Measurements from ENCODE around the gene SNX25. TPM values are rescaled to one million over a fixed set of nuclear protein-coding genes. Genes with fewer than 3 reads are reported as not detected.

SNX25 gene
- total RNA-seq, 1 experiment from 2014 or later = 8.4 TPM

DNA sequence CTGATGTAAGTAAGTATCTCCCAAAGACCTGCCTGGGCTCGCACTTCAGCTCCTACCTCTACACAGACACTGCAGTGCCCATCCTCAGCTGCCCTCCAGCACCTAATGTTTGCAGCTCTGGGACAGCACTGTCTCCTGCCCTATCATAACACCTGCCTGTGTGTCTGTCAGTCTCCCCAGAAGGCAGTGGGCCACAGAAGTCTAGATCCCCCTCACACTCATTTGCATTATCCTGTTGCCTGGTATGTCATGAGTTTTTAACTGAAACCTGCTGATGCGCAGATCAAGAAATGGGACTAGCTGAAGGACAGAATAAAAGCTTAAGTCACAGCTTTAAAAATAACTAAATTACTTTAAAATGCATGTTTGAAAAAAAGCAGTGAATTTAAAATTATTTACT, 143.3 kb downstream of the SNX25 start:
- TF ChIP-seq EZH2phosphoT487 (IDR thresholded peaks at IDR 0.05; ENCODE audit: borderline replicate concordance, low read length) (no peak), EZH2 (IDR thresholded peaks at IDR 0.05; ENCODE audit: low read length, unreplicated experiment) (no peak)
- TF ChIP-seq, protein P1, sequence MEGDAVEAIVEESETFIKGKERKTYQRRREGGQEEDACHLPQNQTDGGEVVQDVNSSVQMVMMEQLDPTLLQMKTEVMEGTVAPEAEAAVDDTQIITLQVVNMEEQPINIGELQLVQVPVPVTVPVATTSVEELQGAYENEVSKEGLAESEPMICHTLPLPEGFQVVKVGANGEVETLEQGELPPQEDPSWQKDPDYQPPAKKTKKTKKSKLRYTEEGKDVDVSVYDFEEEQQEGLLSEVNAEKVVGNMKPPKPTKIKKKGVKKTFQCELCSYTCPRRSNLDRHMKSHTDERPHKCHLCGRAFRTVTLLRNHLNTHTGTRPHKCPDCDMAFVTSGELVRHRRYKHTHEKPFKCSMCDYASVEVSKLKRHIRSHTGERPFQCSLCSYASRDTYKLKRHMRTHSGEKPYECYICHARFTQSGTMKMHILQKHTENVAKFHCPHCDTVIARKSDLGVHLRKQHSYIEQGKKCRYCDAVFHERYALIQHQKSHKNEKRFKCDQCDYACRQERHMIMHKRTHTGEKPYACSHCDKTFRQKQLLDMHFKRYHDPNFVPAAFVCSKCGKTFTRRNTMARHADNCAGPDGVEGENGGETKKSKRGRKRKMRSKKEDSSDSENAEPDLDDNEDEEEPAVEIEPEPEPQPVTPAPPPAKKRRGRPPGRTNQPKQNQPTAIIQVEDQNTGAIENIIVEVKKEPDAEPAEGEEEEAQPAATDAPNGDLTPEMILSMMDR (conservative IDR thresholded peaks at IDR 0.05; ENCODE audit: low read depth, low read length) = no peak
- ChIA-PET CTCF (no interaction called here), POLR2A (ENCODE audit: unreplicated experiment) (no interaction called here)
- Histone ChIP-seq H3K79me2 (ENCODE audit: low read length) (no peaks in the 10 kb centered on the region), H3K4me2 (ENCODE audit: low read length) (no peak overlapping the region), H3K27ac (ENCODE audit: low read length) (no peak overlapping the region), H3K9ac (ENCODE audit: low read length) (no peak overlapping the region), H3K27me3 (ENCODE audit: low read length) (no peaks in the 10 kb centered on the region), H4K20me1 (ENCODE audit: low read length) (no peaks in the 10 kb centered on the region), H2AFZ (ENCODE audit: low read length) (no peak overlapping the region), H3K36me3 (ENCODE audit: low read depth, low read length) (no peaks in the 10 kb centered on the region), H3K9me2 (replicated peaks; ENCODE audit: low read length) (no peaks in the 10 kb centered on the region), H3K9me3 (ENCODE audit: low read length) (no peaks in the 10 kb centered on the region), H3K4me3 (ENCODE audit: low read length) (no peak overlapping the region), H3K4me1 (ENCODE audit: insufficient read depth, low read length) (no peaks in the 10 kb centered on the region), H3F3A (ENCODE audit: low read length, unreplicated experiment) (no peaks in the 10 kb centered on the region)
- DNase-seq (no peak), ATAC-seq (no peak)
- no TSS peak for BruUV-seq (replicated peaks)
- intact Hi-C loops (cut with micrococcal nuclease) = no loop called here

DNA sequence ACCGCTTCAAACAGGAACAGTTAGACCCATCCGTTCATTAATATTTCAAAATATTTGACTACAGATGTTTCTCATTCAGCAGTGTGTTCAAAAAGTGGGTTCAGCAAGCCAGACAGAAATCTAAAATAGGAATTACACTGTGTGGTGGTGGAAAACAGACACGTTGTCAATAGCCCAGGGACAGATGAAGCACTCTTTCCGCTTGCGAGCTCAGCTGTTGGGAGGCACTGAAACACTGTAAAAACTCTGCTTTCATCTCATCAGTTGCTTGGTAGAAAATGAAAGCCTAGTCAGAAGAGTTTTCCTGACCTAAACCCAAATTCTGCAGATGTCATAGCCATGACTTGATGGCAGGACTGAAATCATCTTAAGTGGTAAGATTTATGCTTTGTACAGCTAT, 147.8 kb downstream of the SNX25 start:
- H3K4me1 ChIP-seq (ENCODE audit: insufficient read depth, low read length) = peaks cover 22% of the 10 kb centered on the region
- intact Hi-C loops (cut with micrococcal nuclease) = no loop called here
- no peak overlapping the region for H3K4me3 ChIP-seq (ENCODE audit: low read length)
- H3K9ac ChIP-seq (ENCODE audit: low read length) = no peak overlapping the region
- no peaks in the 10 kb centered on the region for H3K27me3 ChIP-seq (ENCODE audit: low read length)
- no peaks in the 10 kb centered on the region for H3K9me3 ChIP-seq (ENCODE audit: low read length)
- H3K36me3 ChIP-seq (ENCODE audit: low read depth, low read length) = no peaks in the 10 kb centered on the region
- ChIA-PET CTCF (no interaction called here), POLR2A (ENCODE audit: unreplicated experiment) (no interaction called here)
- no peaks in the 10 kb centered on the region for H3F3A ChIP-seq (ENCODE audit: low read length, unreplicated experiment)
- BruUV-seq (replicated peaks) = no TSS peak
- TF ChIP-seq EZH2 (IDR thresholded peaks at IDR 0.05; ENCODE audit: low read length, unreplicated experiment) (no peak), EZH2phosphoT487 (IDR thresholded peaks at IDR 0.05; ENCODE audit: borderline replicate concordance, low read length) (no peak)
- TF ChIP-seq, protein P1 (conservative IDR thresholded peaks at IDR 0.05; ENCODE audit: low read depth, low read length) = no peak
- H3K27ac ChIP-seq (ENCODE audit: low read length) = no peak overlapping the region
- H4K20me1 ChIP-seq (ENCODE audit: low read length) = no peaks in the 10 kb centered on the region; the same call in 1 of the 2 replicates
- DNase-seq = no peak
- no peaks in the 10 kb centered on the region for H3K9me2 ChIP-seq (replicated peaks; ENCODE audit: low read length)
- no peak overlapping the region for H2AFZ ChIP-seq (ENCODE audit: low read length)
- no peaks in the 10 kb centered on the region for H3K79me2 ChIP-seq (ENCODE audit: low read length)
- no peak overlapping the region for H3K4me2 ChIP-seq (ENCODE audit: low read length)
- ATAC-seq = no peak

DNA sequence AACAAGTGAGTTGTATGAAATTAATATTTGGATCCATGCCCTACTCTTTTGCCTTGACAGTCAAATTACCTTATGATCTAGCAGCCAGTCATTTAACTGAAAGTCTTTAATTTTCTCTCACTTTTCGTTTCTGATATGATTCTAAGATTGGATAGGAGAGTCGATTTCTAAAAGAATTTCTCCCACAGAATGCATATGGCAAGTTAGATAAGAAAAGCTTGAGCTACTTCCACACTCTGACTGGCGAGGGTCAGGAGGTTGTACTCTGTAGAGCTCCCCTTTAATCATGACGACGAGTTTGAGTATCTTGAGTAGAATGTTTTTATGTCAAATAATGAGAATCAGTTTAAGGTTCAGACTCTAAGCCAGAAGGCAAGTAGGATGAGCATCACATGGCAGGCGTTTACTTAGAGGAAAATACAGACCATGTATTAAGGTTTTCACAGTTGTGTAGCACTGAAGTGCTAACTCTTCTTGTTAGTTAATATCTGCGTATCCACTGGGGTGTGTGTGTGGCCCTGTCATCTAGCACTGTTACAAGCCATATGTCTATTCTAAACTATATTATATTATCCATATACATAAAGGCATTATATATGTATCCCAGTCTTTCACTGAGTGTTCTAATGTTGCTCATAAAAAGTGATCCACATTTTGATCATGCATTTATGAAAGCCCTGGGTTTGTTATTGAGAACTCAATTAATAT, 148.5 kb downstream of the SNX25 start:
- DNase-seq (no peak), ATAC-seq (no peak; the same call in 1 of the 2 replicates)
- H3K4me1 ChIP-seq (ENCODE audit: insufficient read depth, low read length) = peaks cover 22% of the 10 kb centered on the region
- H3K27me3 ChIP-seq (ENCODE audit: low read length) = no peaks in the 10 kb centered on the region
- H4K20me1 ChIP-seq (ENCODE audit: low read length) = no peaks in the 10 kb centered on the region; the same call in 1 of the 2 replicates
- no peaks in the 10 kb centered on the region for H3F3A ChIP-seq (ENCODE audit: low read length, unreplicated experiment)
- no peaks in the 10 kb centered on the region for H3K36me3 ChIP-seq (ENCODE audit: low read depth, low read length)
- no peaks in the 10 kb centered on the region for H3K9me2 ChIP-seq (replicated peaks; ENCODE audit: low read length)
- H3K9ac ChIP-seq (ENCODE audit: low read length) = no peak overlapping the region
- H3K79me2 ChIP-seq (ENCODE audit: low read length) = no peaks in the 10 kb centered on the region
- intact Hi-C loops (cut with micrococcal nuclease) = loop anchor here (1.0 kb wide), 1 partner anchor 52 kb away; no protein-coding TSS in a partner anchor
- no TSS peak for BruUV-seq (replicated peaks)
- TF ChIP-seq EZH2 (IDR thresholded peaks at IDR 0.05; ENCODE audit: low read length, unreplicated experiment) (no peak), EZH2phosphoT487 (IDR thresholded peaks at IDR 0.05; ENCODE audit: borderline replicate concordance, low read length) (no peak)
- TF ChIP-seq, protein P1 (conservative IDR thresholded peaks at IDR 0.05; ENCODE audit: low read depth, low read length) = no peak
- H2AFZ ChIP-seq (ENCODE audit: low read length) = no peak overlapping the region
- H3K9me3 ChIP-seq (ENCODE audit: low read length) = no peaks in the 10 kb centered on the region
- no peak overlapping the region for H3K27ac ChIP-seq (ENCODE audit: low read length)
- H3K4me2 ChIP-seq (ENCODE audit: low read length) = no peak overlapping the region
- no peak overlapping the region for H3K4me3 ChIP-seq (ENCODE audit: low read length)
- CTCF ChIA-PET = no interaction called here
- POLR2A ChIA-PET (ENCODE audit: unreplicated experiment) = no interaction called here

All from PC-3 (cell line).